Fibroblast of mammary gland (primary cell): Measurements from ENCODE around the gene SCN10A.

ENCODE experiments used
- DNase-seq: peaks from one replicate; pipeline ENCODE4 v3.0.0-alpha.2; 2010; ENCODE audit warnings: low read depth
- H3K4me3 ChIP-seq: 2 replicates; pipeline ENCODE4 v1.5.1; 2011; ENCODE audit warnings: low read depth, mild to moderate bottlenecking, low read length, moderate library complexity; ENCODE audit not compliant: control insufficient read depth
- CTCF ChIP-seq: conservative IDR thresholded peaks from 2 replicates; pipeline ENCODE4 v1.5.1; 2011; ENCODE audit warnings: low read depth, low read length, inconsistent platforms; ENCODE audit not compliant: control insufficient read depth, insufficient read depth

SCN10A gene

GRCh38 chr3:38720465-38720864, 95.6 kb downstream of the SCN10A start:
- H3K4me3 ChIP-seq = no peak overlapping the region
- no peak for DNase-seq
- TF ChIP-seq CTCF = no peak

DNA sequence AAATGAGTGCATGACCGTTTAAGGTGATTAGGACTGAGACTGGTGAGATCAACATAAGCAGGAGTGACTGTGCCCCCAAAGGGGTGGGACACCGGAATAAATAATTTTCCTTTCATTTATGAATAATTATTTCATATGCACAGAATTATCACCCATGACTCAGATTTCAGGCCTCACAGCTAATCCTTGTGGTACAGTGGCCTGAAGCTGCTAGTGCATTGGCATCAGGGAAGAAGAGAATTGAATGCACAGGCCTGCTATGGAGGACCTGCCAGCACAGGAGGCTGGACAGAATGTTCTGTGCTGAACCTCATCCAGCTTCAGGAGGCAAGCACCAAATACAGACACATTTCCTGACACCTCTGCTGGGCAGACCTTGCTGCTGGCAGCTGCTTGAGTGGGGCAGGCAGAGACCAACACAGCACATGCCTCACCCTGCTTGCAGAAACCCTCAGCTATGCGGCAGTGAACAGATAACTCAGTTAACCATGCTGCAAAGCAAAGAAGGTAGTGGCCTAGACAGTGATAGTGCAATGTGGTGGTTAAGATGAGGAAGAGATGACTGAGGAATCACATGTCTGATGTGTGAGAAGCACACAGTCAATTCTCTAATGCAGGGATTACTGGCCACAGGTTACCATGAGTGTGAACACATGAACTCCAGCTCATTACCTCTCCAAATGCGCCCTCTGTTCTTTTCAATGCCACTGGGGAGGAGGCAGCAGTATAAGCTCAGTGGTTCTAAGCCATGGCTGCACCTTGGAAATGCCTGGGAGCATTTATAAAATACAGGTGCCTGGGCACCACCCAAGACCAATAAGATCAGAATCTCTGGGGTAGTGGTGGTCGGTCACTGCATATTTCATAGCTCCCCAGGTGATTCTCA, 98.4 kb downstream of the SCN10A start:
- no peak overlapping the region for H3K4me3 ChIP-seq
- no peak for TF ChIP-seq CTCF
- no peak for DNase-seq

GRCh38 chr3:38713121-38713520, 102.9 kb downstream of the SCN10A start:
- no peak overlapping the region for H3K4me3 ChIP-seq
- no peak for TF ChIP-seq CTCF
- DNase-seq = no peak

DNA sequence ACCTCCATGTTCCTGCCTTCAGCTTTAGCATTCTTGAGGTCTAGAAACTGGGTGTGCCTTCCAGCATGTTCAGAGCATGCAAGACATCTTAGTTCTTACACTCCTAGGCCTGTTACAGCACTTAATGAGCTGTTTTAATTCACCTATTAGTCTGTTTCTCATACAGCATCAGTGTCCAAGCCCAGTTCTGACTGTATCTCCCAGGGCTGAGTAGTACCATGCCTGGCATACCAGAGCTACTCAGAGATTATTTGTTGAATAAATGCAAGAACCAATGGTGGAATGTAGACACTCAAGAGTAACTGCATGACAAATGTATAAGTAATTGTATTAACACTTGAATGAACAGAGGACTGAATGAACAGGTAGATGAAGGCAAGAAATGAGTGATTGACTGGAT, 104.7 kb downstream of the SCN10A start:
- H3K4me3 ChIP-seq = no peak overlapping the region
- no peak for DNase-seq
- no peak for TF ChIP-seq CTCF

DNA sequence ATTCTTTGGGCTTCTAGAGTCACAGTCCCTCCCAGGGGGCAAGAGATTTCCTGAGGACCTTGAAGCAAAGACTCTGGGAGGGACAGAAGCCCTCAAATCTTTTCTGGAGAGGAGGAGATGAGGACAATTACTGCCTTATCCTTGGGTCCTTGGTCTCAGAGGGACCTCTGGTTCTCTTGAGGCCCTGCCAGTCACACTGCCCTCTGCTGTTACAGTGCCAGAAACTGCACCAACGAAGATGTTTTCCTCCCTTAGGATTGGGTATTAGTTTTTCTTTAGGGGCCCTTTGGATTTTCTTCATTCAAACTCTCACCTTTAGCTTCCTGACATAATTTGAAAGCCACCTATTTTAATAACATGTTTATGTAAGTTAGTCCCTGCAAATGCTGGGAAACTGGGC, 108.3 kb downstream of the SCN10A start:
- peak; percentile 32 for TF ChIP-seq CTCF
- DNase-seq = no peak
- H3K4me3 ChIP-seq = no peak overlapping the region

GRCh38 chr3:38706961-38707360, 109.1 kb downstream of the SCN10A start:
- no peak overlapping the region for H3K4me3 ChIP-seq
- DNase-seq = no peak
- TF ChIP-seq CTCF = no peak

GRCh38 chr3:38702231-38702630, 113.8 kb downstream of the SCN10A start:
- DNase-seq = no peak
- no peak overlapping the region for H3K4me3 ChIP-seq
- TF ChIP-seq CTCF = no peak
